Loucy (cell line): ENCODE measurements around the gene CSNK2A1.
A peak's percentile ranks its signal among the peaks of the same experiment; 100 is the strongest.

Source experiments
- H2AFZ ChIP-seq: fragments of 200-600 bp; sonication (generic); 2 replicates; pipeline ENCODE4 v1.6.0; 2016; ENCODE audit warnings: antibody characterized with exemption, mild to moderate bottlenecking, low read length, moderate library complexity
- H3F3A ChIP-seq: fragments of 200-600 bp; 2 replicates; pipeline ENCODE4 v1.6.0; 2016; ENCODE audit warnings: antibody characterized with exemption, low read depth, mild to moderate bottlenecking
- H3K27me3 ChIP-seq: fragments of 200-600 bp; sonication (generic); 2 replicates; pipeline ENCODE4 v1.6.1; 2014; ENCODE audit warnings: low read length, mild to moderate bottlenecking; ENCODE audit not compliant: insufficient read depth, poor library complexity, severe bottlenecking
- H3K36me3 ChIP-seq: fragments of 200-600 bp; sonication (generic); 2 replicates; pipeline ENCODE4 v1.6.1; 2016; ENCODE audit warnings: low read length; ENCODE audit not compliant: insufficient read depth
- H3K4me1 ChIP-seq: fragments of 200-600 bp; sonication (generic); 2 replicates; pipeline ENCODE4 v1.5.1; 2014; ENCODE audit warnings: low read length, mild to moderate bottlenecking; ENCODE audit not compliant: insufficient read depth, poor library complexity, severe bottlenecking
- H3K4me2 ChIP-seq: fragments of 200-600 bp; sonication (generic); 2 replicates; pipeline ENCODE4 v1.6.0; 2014; ENCODE audit warnings: antibody characterized with exemption, low read length, low read depth, mild to moderate bottlenecking; ENCODE audit not compliant: poor library complexity, severe bottlenecking
- H3K4me3 ChIP-seq: fragments of 200-600 bp; sonication (generic); 2 replicates; pipeline ENCODE4 v1.5.1; 2014; ENCODE audit warnings: low read length, mild to moderate bottlenecking, mixed read lengths; ENCODE audit not compliant: poor library complexity, severe bottlenecking
- H3K79me2 ChIP-seq: fragments of 200-600 bp; sonication (generic); 2 replicates; pipeline ENCODE4 v1.6.1; 2014; ENCODE audit warnings: low read length; ENCODE audit not compliant: insufficient read depth
- H3K9ac ChIP-seq: fragments of 200-600 bp; sonication (generic); 2 replicates; pipeline ENCODE4 v1.6.0; 2014; ENCODE audit warnings: mild to moderate bottlenecking, low read depth, low read length, moderate library complexity; ENCODE audit not compliant: poor library complexity, severe bottlenecking
- H3K9me2 ChIP-seq: fragments of 200-600 bp; sonication (generic); replicated peaks from 2 replicates; pipeline ENCODE4 v1.6.1; 2016; ENCODE audit warnings: low read depth, low read length, mixed read lengths
- H3K9me3 ChIP-seq: fragments of 200-600 bp; sonication (generic); 2 replicates; pipeline ENCODE4 v1.6.1; 2014; ENCODE audit warnings: mild to moderate bottlenecking, antibody characterized with exemption, low read length, low read depth; ENCODE audit not compliant: insufficient read depth
- H4K20me1 ChIP-seq: fragments of 200-600 bp; sonication (generic); 2 replicates; pipeline ENCODE4 v1.6.0; 2014; ENCODE audit warnings: antibody characterized with exemption, low read length, mild to moderate bottlenecking; ENCODE audit not compliant: insufficient read depth, poor library complexity, severe bottlenecking
- EZH2phosphoT487 ChIP-seq: fragments of 200-600 bp; IDR thresholded peaks from 2 replicates; pipeline ENCODE4 v1.6.1; 2018; ENCODE audit warnings: antibody characterized with exemption, mild to moderate bottlenecking, moderate library complexity, borderline replicate concordance
- TF ChIP-seq, protein P1 (sequence below): fragments of 200-600 bp; sonication (generic); conservative IDR thresholded peaks from 2 replicates; pipeline ENCODE4 v1.5.1; 2014; ENCODE audit warnings: mild to moderate bottlenecking, antibody characterized with exemption, low read length

Gene CSNK2A1

DNA sequence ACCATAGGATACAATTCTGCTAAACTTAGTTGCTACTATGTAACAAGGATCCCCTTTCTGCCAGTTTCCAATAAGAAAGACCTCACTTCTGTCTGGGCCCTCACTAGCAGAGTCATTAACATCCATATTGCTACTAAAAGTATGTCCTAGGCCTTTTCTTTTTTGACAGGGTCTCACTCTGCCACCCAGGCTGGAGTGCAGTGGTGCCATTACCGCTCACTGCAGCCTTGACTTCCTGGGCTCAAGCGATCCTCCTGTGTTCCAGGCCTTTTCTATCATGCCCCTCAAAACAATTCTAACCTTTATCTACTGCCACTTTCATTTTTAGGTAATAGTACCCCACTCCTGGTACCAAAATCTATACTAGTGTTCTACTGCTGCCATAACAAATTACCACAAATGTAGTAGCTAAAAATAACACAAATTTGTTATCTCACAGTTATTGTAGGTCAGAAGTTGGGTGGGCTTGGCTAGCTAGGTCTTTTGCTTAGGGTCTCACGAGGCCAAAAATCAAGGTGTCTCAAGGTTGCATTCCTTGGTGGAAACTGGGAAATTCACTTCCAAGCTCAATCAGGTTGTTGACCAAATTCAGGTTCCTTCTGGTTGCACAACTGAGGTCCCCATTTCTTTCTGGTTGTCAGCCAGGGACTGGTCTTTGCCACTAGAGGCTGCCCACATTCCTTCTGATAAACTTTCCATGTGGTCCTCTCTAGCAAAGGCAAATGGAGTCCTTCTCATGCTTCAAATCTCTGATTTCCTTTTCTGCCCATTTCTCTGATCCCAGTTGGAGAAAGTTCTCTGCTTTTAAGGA is 3.0 kb downstream of the CSNK2A1 start:
- TF ChIP-seq, protein P1, sequence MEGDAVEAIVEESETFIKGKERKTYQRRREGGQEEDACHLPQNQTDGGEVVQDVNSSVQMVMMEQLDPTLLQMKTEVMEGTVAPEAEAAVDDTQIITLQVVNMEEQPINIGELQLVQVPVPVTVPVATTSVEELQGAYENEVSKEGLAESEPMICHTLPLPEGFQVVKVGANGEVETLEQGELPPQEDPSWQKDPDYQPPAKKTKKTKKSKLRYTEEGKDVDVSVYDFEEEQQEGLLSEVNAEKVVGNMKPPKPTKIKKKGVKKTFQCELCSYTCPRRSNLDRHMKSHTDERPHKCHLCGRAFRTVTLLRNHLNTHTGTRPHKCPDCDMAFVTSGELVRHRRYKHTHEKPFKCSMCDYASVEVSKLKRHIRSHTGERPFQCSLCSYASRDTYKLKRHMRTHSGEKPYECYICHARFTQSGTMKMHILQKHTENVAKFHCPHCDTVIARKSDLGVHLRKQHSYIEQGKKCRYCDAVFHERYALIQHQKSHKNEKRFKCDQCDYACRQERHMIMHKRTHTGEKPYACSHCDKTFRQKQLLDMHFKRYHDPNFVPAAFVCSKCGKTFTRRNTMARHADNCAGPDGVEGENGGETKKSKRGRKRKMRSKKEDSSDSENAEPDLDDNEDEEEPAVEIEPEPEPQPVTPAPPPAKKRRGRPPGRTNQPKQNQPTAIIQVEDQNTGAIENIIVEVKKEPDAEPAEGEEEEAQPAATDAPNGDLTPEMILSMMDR: peak; percentile 52
- TF ChIP-seq EZH2phosphoT487: no peak
- H2AFZ ChIP-seq: no peak overlapping the region
- no peak overlapping the region for H3K9ac ChIP-seq
- no peaks in the 10 kb centered on the region for H3K36me3 ChIP-seq
- no peaks in the 10 kb centered on the region for H3K9me3 ChIP-seq
- H3F3A ChIP-seq: no peaks in the 10 kb centered on the region
- peak overlapping the region; percentile 87 for H3K4me3 ChIP-seq
- H3K9me2 ChIP-seq: no peaks in the 10 kb centered on the region
- peaks cover 79% of the 10 kb centered on the region for H3K79me2 ChIP-seq
- peaks cover 75% of the 10 kb centered on the region for H4K20me1 ChIP-seq
- H3K4me2 ChIP-seq: peak overlapping the region; percentile 93
- peaks cover 9% of the 10 kb centered on the region for H3K27me3 ChIP-seq
- H3K4me1 ChIP-seq: peaks cover 76% of the 10 kb centered on the region

DNA sequence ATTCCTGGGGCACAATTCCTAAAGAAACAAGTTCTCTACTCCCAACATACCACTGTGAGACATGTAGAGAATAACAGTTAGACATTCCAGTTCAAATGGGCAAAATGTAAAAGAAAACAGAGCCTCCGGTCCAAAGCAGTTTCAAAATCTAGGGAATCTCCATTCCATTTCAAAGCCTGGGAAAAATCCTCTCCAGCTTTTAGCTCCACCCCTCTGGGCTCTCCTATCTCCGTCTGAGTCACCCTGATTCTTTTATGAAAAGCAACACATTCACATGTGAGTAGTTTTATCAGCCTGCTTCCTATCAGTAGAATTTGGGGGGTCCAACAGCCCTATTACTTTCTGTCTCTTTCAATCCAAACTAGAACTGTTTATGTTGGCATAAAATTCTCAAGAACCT is 3.7 kb downstream of the CSNK2A1 start:
- Histone ChIP-seq H3K36me3 (no peaks in the 10 kb centered on the region), H3K4me3 (peak overlapping the region; percentile 87), H3K9me3 (no peaks in the 10 kb centered on the region), H4K20me1 (peaks cover 83% of the 10 kb centered on the region), H3K4me2 (peak overlapping the region; percentile 93), H3K79me2 (peaks cover 87% of the 10 kb centered on the region), H3F3A (no peaks in the 10 kb centered on the region), H3K9me2 (no peaks in the 10 kb centered on the region), H2AFZ (no peak overlapping the region), H3K9ac (peak overlapping the region; percentile 31), H3K4me1 (peaks cover 83% of the 10 kb centered on the region), H3K27me3 (peaks cover 2% of the 10 kb centered on the region)
- TF ChIP-seq EZH2phosphoT487: no peak
- TF ChIP-seq, protein P1: no peak

DNA sequence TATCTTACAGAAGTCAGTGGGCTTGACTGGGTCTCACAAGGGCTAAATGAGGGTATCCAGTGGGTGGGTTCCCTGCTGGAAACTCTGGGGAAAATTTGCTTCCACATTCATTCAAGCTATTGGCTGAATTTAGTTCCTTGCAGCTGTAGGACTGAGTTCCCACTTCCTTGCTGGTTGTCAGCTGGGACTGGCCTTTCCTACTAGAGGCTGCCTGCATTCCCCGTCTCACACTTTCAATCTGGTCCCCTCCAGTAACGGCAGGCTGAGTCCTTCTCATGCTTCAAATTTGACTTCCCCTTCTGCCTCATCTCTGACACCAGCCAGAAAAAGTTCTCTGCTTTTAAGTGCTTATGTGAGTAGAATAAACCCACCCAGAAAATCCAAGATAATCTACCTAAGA is 4.4 kb downstream of the CSNK2A1 start:
- H3K79me2 ChIP-seq: peaks cover 93% of the 10 kb centered on the region
- H3K9me3 ChIP-seq: no peaks in the 10 kb centered on the region
- peak overlapping the region; percentile 19 for H3K9ac ChIP-seq
- H3K4me3 ChIP-seq: peak overlapping the region; percentile 87
- H3K4me2 ChIP-seq: peak overlapping the region; percentile 93
- peaks cover 89% of the 10 kb centered on the region for H4K20me1 ChIP-seq
- no peaks in the 10 kb centered on the region for H3K9me2 ChIP-seq
- H3F3A ChIP-seq: no peaks in the 10 kb centered on the region
- peaks cover 79% of the 10 kb centered on the region for H3K4me1 ChIP-seq
- H3K36me3 ChIP-seq: no peaks in the 10 kb centered on the region
- H3K27me3 ChIP-seq: no peaks in the 10 kb centered on the region
- H2AFZ ChIP-seq: no peak overlapping the region
- no peak for TF ChIP-seq EZH2phosphoT487
- TF ChIP-seq, protein P1: no peak
